ENCODE data around the gene DAG1. TPM values are rescaled to one million over a fixed set of nuclear protein-coding genes. Genes with fewer than 3 reads are reported as not detected.

Gene DAG1
- total and polyA plus RNA-seq, 5 donors from 2014 or later, result 3.2 to 15.7 (median 4.3) TPM

DNA sequence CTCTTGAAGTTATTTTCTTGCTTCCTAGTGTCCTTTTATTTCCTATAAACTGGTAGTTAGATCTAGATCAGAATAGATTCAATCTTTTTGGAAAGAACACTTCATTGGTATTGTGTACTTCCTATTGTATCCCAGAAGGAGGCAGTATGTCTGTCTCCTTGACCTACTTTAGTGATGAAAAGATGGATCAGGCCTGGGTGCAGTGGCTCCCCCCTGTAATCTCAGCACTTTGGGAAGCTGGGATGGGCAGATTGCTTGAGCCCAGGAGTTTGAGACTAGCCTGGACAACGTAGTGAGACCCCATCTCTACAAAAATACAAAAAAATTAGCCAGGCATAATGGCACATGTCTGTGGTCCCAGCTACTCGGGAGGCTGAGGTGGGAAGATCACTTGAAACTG lies 96.2 kb downstream of the DAG1 start:
- Mint-ChIP-seq H3K4me1 (no peaks in the 10 kb centered on the region), H3K27ac (no peak overlapping the region), H3K27me3 (peaks cover 32% of the 10 kb centered on the region), H3K4me3 (no peak overlapping the region), H3K36me3 (no peaks in the 10 kb centered on the region), H3K9me3 (no peaks in the 10 kb centered on the region)
- H3K4me1 ChIP-seq (ENCODE audit: control insufficient read depth, insufficient read depth, low read length, poor library complexity, severe bottlenecking), result no peaks in the 10 kb centered on the region
- H3K36me3 ChIP-seq (ENCODE audit: control insufficient read depth, insufficient read depth, low read length), result no peaks in the 10 kb centered on the region
- H3K9me3 ChIP-seq (ENCODE audit: control insufficient read depth in 2 of 2, low read length in 2 of 2), result no peaks in the 10 kb centered on the region
- peaks cover 2% of the 10 kb centered on the region for H3K27me3 ChIP-seq (ENCODE audit: control insufficient read depth, insufficient read depth, low read length)
- no peak overlapping the region for H3K4me3 ChIP-seq (ENCODE audit: low read depth, low read length)
- DNase-seq (no peak), ATAC-seq (ENCODE audit: low read depth in 2 of 2) (no peak)
- H3K27ac ChIP-seq (ENCODE audit: insufficient read depth, low read length, poor library complexity, severe bottlenecking), result no peak overlapping the region

DNA sequence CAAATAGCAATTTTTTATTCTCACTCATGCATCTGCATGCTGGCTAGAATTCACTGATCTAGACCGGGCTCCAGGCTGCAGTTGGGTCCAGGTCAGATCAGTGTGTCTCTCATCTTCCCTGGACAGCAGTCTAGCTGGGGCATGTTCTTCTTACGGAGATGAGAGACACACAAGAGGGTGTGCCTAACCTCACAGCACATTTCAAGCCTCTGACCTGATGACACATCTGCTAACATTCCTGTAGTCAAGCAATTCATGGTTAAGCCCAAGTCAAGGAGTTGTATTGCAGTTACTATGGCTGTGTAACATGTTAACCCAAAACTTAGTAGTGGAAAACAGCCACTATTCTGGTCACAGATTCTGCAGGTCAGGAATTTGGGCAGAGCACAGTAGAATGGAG lies 97.3 kb downstream of the DAG1 start:
- no peak overlapping the region for H3K27ac Mint-ChIP-seq

DNA sequence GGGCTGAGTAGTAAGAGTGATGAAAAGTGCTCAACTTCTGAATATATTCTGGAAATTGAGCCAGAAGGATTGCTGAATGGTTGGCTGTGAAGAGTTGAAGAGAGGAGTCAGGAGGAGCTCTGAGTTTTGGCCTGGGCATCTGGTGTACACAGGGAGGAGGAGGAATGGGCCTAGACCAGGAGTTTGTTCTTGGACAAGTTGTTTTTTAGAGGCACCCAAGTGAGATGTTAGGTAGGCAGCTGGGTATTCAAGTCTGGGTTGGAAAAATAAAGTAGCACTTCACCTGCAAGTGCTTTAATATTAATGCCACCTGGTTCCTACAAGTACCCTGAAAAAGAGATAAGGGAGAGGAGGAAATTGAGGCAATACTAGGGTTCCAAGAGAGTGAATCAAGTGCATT lies 98.9 kb downstream of the DAG1 start:
- Histone ChIP-seq H3K36me3 (ENCODE audit: control insufficient read depth, insufficient read depth, low read length) (no peaks in the 10 kb centered on the region), H3K4me3 (ENCODE audit: low read depth, low read length) (no peak overlapping the region), H3K4me1 (ENCODE audit: control insufficient read depth, insufficient read depth, low read length, poor library complexity, severe bottlenecking) (no peaks in the 10 kb centered on the region), H3K27me3 (ENCODE audit: control insufficient read depth, insufficient read depth, low read length) (no peaks in the 10 kb centered on the region), H3K27ac (ENCODE audit: insufficient read depth, low read length, poor library complexity, severe bottlenecking) (no peak overlapping the region), H3K9me3 (ENCODE audit: control insufficient read depth in 2 of 2, low read length in 2 of 2) (no peaks in the 10 kb centered on the region)
- Mint-ChIP-seq H3K4me1 (no peaks in the 10 kb centered on the region), H3K4me3 (no peak overlapping the region), H3K27ac (no peak overlapping the region), H3K36me3 (no peaks in the 10 kb centered on the region), H3K27me3 (peaks cover 23% of the 10 kb centered on the region), H3K9me3 (no peaks in the 10 kb centered on the region)
- ATAC-seq (ENCODE audit: low read depth in 2 of 2) (no peak), DNase-seq (no peak)

More for the DNA sequence above, 97.3 kb downstream of the DAG1 start:
- Mint-ChIP-seq H3K4me3 (no peak overlapping the region), H3K36me3 (no peaks in the 10 kb centered on the region), H3K27me3 (peaks cover 32% of the 10 kb centered on the region), H3K9me3 (no peaks in the 10 kb centered on the region), H3K4me1 (no peaks in the 10 kb centered on the region)
- H3K36me3 ChIP-seq (ENCODE audit: control insufficient read depth, insufficient read depth, low read length), result no peaks in the 10 kb centered on the region
- H3K9me3 ChIP-seq (ENCODE audit: control insufficient read depth in 2 of 2, low read length in 2 of 2), result no peaks in the 10 kb centered on the region
- H3K27ac ChIP-seq (ENCODE audit: insufficient read depth, low read length, poor library complexity, severe bottlenecking), result no peak overlapping the region
- peaks cover 2% of the 10 kb centered on the region for H3K27me3 ChIP-seq (ENCODE audit: control insufficient read depth, insufficient read depth, low read length)
- no peaks in the 10 kb centered on the region for H3K4me1 ChIP-seq (ENCODE audit: control insufficient read depth, insufficient read depth, low read length, poor library complexity, severe bottlenecking)
- DNase-seq (no peak), ATAC-seq (ENCODE audit: low read depth in 2 of 2) (no peak)
- H3K4me3 ChIP-seq (ENCODE audit: low read depth, low read length), result no peak overlapping the region

DNA sequence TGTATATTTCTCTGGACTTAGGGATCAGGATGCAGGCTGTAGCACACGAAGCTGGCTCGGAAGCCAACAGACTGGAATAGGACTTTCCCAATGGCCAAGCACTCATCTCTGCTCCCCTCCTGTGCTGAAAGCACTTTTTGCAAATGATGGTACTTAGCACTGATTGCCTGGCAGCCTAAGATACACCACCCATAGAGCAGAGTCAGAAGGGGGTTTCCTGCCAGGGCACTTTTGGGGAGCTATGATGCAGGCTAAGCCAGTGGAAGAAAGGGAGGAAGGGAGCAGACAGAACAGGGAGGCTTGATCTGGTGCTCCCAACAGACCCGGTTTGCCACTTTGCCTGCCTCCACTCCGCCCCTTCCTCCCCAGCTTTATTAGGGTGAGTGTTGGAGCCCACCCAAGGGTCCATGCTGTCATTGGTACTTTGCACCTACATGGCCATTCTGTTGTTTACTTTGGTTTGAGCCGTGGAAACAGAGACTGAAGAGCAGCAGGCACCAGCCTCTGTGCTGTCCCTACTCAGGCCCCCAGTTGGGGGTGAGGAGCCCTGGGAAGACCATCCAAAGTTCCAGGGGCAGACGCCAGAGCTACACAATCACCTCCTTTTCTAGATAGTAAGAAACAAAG lies 100.1 kb downstream of the DAG1 start:
- Histone ChIP-seq H3K36me3 (ENCODE audit: control insufficient read depth, insufficient read depth, low read length) (no peaks in the 10 kb centered on the region), H3K4me3 (ENCODE audit: low read depth, low read length) (no peak overlapping the region), H3K4me1 (ENCODE audit: control insufficient read depth, insufficient read depth, low read length, poor library complexity, severe bottlenecking) (no peaks in the 10 kb centered on the region), H3K27ac (ENCODE audit: insufficient read depth, low read length, poor library complexity, severe bottlenecking) (no peak overlapping the region), H3K9me3 (ENCODE audit: control insufficient read depth in 2 of 2, low read length in 2 of 2) (no peaks in the 10 kb centered on the region), H3K27me3 (ENCODE audit: control insufficient read depth, insufficient read depth, low read length) (no peaks in the 10 kb centered on the region)
- Mint-ChIP-seq H3K36me3 (no peaks in the 10 kb centered on the region), H3K27ac (no peak overlapping the region), H3K4me1 (no peaks in the 10 kb centered on the region), H3K27me3 (peaks cover 20% of the 10 kb centered on the region), H3K4me3 (no peak overlapping the region), H3K9me3 (no peaks in the 10 kb centered on the region)
- DNase-seq, result no peak
- ATAC-seq (ENCODE audit: low read depth in 2 of 2), result no peak

DNA sequence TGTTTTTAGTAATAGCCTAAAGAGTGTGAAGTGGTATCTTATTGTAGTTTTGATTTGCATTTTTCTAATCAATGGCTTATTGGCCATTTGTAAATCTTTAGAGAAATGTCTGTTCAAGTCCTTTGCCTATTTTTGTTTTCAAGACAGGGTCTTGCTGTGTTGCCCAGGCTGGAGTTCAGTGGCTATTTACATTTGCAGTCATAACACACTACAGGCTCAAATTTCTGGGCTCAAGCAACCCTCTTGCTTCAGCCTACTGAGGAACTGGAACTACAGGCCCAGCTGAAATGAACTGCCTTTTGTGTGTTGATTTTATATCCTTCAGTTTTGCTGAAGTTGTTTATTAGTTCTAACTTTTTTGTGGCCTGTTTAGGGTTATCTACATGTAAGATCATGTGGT lies 112.1 kb downstream of the DAG1 start:
- Histone ChIP-seq H3K36me3 (ENCODE audit: control insufficient read depth, insufficient read depth, low read length) (no peaks in the 10 kb centered on the region), H3K9me3 (ENCODE audit: control insufficient read depth in 2 of 2, low read length in 2 of 2) (no peaks in the 10 kb centered on the region), H3K27ac (ENCODE audit: insufficient read depth, low read length, poor library complexity, severe bottlenecking) (no peak overlapping the region), H3K4me3 (ENCODE audit: low read depth, low read length) (no peak overlapping the region), H3K4me1 (ENCODE audit: control insufficient read depth, insufficient read depth, low read length, poor library complexity, severe bottlenecking) (no peaks in the 10 kb centered on the region), H3K27me3 (ENCODE audit: control insufficient read depth, insufficient read depth, low read length) (peaks cover 2% of the 10 kb centered on the region)
- Mint-ChIP-seq H3K4me1 (no peaks in the 10 kb centered on the region), H3K4me3 (no peak overlapping the region), H3K9me3 (peaks cover 0 to 3% (median 0%) of the 10 kb centered on the region in 7 donors), H3K27me3 (peaks cover 17% of the 10 kb centered on the region), H3K36me3 (no peaks in the 10 kb centered on the region), H3K27ac (no peak overlapping the region)
- DNase-seq, result no peak
- no peak for ATAC-seq (ENCODE audit: low read depth in 2 of 2)

Other genes starting within 250 kb of the DAG1 start
- 12.4 TPM for gene C3orf62, start 193.0 kb upstream of the DAG1 start, total RNA-seq
- gene C3orf62, start 193.0 kb upstream of the DAG1 start, polyA plus RNA-seq, result 1 to 10 TPM in 1 of 4 donors, under 1 TPM in 3; 0.56 to 1.1 (median 0.75) TPM
- 122 TPM for gene USP4, start 130.2 kb upstream of the DAG1 start, total RNA-seq
- gene USP4, start 130.2 kb upstream of the DAG1 start, polyA plus RNA-seq, result 10 to 100 TPM; 58.2 to 64.7 (median 59.3) TPM
- gene GPX1, start 111.9 kb upstream of the DAG1 start, total RNA-seq, result 74.1 TPM
- 100 to 1,000 TPM; 238 to 304 (median 244) TPM for gene GPX1, start 111.9 kb upstream of the DAG1 start, polyA plus RNA-seq
- gene RHOA, start 58.3 kb upstream of the DAG1 start, total RNA-seq, result 319 TPM
- 100 to 1,000 TPM; 602 to 818 (median 680) TPM for gene RHOA, start 58.3 kb upstream of the DAG1 start, polyA plus RNA-seq
- 27.6 TPM for gene TCTA, start 57.8 kb upstream of the DAG1 start, total RNA-seq
- gene TCTA, start 57.8 kb upstream of the DAG1 start, polyA plus RNA-seq, result 10 to 100 TPM; 33.5 to 39.7 (median 34.1) TPM
- gene AMT, start 47.8 kb upstream of the DAG1 start, total RNA-seq, result 13.3 TPM
- 1 to 10 TPM in 1 of 4 donors, under 1 TPM in 3; 0.29 to 1.1 (median 0.54) TPM for gene AMT, start 47.8 kb upstream of the DAG1 start, polyA plus RNA-seq
- gene NICN1, start 40.9 kb upstream of the DAG1 start, total RNA-seq, result 18.7 TPM
- gene NICN1, start 40.9 kb upstream of the DAG1 start, polyA plus RNA-seq, result 1 to 10 TPM; 7.2 to 9.2 (median 8.4) TPM
- gene BSN, start 84.2 kb downstream of the DAG1 start, total RNA-seq, result 0.12 TPM
- not detected for gene BSN, start 84.2 kb downstream of the DAG1 start, polyA plus RNA-seq
- gene APEH, start 204.1 kb downstream of the DAG1 start, total RNA-seq, result 87.7 TPM
- gene APEH, start 204.1 kb downstream of the DAG1 start, polyA plus RNA-seq, result 100 to 1,000 TPM; 126 to 138 (median 135) TPM
- gene MST1, start 219.2 kb downstream of the DAG1 start, total RNA-seq, result 4.1 TPM
- gene MST1, start 219.2 kb downstream of the DAG1 start, polyA plus RNA-seq, result 1 to 10 TPM in 2 of 4 donors, under 1 TPM in 2; 0.76 to 1.6 (median 0.97) TPM
- 47.1 TPM for gene RNF123, start 219.3 kb downstream of the DAG1 start, total RNA-seq
- 10 to 100 TPM in 3 of 4 donors, 1 to 10 TPM in 1; 9.8 to 16.6 (median 12.6) TPM for gene RNF123, start 219.3 kb downstream of the DAG1 start, polyA plus RNA-seq
- not detected for gene AMIGO3, start 249.4 kb downstream of the DAG1 start, total RNA-seq
- 1 to 10 TPM in 3 of 4 donors, under 1 TPM in 1; 0.53 to 1.5 (median 1.1) TPM for gene AMIGO3, start 249.4 kb downstream of the DAG1 start, polyA plus RNA-seq

Data from CD4-positive, CD25-positive, alpha-beta regulatory T cell (primary cell).